ENCODE measurements around the gene YIF1B.
A peak's percentile ranks its signal among the peaks of the same experiment; 100 is the strongest.
"Not testable (repeated sequence)": the region's sequence is repeated elsewhere in the genome, so short reads cannot be mapped to it uniquely, and the experiment has no call there.

The YIF1B gene

GRCh38 chr19:38315657-38316476, at the start of gene YIF1B:
TSS of gene YIF1B (minus strand) at chr19:38315947. CDS start at chr19:38315917, 30 bp downstream.
- peak; percentile 86 to 87 for DNase-seq (ENCODE audit: extremely low read depth in 1 of 2, low read depth in 1 of 2)

- not testable (repeated sequence) for DNase-seq (ENCODE audit: extremely low read depth in 1 of 2, low read depth in 1 of 2)
Measured at GRCh38 chr19:38362946-38363688, 47.4 kb upstream of the YIF1B start.

GRCh38 chr19:38362076-38362945, 46.6 kb upstream of the YIF1B start:
- peak in 1 of 2 donors; percentile 50 for DNase-seq (ENCODE audit: extremely low read depth in 1 of 2, low read depth in 1 of 2)

GRCh38 chr19:38361633-38362075, 45.9 kb upstream of the YIF1B start:
- peak in 1 of 2 donors; percentile 37 for DNase-seq (ENCODE audit: extremely low read depth in 1 of 2, low read depth in 1 of 2)

DNA sequence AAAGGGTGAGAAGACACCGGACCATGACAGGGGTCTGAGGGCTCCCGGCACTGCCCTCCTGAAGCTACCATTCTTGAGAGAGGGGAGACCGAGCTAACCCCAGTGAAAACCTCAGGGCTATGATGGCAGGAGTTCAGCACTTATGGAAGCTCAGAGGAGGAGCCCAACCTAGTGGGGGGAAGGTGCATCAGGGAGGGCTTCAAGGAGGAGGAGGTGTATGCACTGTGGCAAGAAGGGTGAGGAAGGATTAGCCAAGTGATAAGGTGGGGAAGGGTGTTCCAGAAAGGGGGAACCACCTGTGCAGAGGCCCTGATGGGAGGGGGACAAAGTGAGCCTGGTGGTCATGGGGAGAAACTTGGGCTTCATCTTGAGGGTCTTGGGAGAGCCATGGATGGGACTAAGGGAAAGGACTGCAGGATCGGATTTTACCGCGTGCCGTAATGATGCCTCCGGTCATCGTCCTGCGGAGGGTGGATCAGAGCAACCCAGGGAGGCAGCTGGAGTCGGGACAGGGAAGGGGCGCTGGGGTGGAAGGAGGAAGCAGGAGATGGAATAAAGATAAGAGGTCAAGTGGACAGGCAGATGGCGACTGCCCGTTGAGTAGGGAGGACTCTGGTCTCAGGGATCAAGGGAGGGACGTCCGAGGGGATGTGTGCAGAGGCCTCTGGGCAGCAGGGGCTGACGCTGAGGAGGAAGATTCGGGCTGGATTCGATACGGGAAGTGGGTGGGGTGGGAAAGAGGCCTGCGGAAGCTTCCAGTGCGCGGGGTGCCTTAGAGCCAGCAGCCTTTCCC, 45.3 kb upstream of the YIF1B start:
- DNase-seq (ENCODE audit: extremely low read depth in 1 of 2, low read depth in 1 of 2) = no peak

DNA sequence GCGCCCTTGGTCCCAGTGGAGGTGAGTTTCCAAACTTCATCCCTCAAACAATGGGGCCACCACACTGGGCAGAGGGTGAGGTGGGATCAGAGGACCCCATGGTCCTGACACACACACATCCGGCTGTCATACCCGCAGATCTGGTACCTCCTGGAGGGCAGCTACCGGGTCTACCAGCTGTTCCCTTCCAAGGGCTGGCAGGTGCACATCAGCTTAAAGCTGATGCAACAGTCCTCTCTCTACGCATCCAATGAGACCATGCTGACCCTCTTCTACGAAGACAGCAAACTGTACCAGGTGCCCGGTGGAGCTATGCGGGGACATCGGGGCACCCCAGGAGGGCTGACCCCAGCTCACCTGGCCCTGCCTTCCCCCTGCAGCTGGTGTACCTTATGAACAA, 44.6 kb upstream of the YIF1B start:
- no peak for DNase-seq (ENCODE audit: extremely low read depth in 1 of 2, low read depth in 1 of 2)

GRCh38 chr19:38359242-38360021, 43.7 kb upstream of the YIF1B start:
- DNase-seq (ENCODE audit: extremely low read depth in 1 of 2, low read depth in 1 of 2) = no peak

DNA sequence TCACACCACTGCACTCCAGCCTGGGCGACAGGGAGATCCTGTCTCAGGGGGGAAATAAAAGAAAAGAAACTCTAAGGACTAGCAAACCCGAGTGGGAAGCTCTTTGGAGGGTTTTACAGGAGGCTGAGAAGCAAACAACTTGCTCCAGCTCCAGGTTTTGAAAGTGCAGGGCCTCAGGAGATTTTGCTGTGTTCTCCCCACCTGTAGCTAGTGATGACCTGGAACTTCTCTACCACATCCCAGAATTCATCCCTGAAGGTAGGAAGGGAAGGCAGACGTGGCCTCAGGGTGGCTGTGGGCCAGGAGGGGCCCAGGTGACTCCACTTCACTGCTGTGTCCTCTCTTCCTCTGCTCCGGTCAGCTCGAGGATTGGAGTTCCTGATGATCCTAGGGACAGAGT, 42.3 kb upstream of the YIF1B start:
- DNase-seq (ENCODE audit: extremely low read depth in 1 of 2, low read depth in 1 of 2) = no peak

DNA sequence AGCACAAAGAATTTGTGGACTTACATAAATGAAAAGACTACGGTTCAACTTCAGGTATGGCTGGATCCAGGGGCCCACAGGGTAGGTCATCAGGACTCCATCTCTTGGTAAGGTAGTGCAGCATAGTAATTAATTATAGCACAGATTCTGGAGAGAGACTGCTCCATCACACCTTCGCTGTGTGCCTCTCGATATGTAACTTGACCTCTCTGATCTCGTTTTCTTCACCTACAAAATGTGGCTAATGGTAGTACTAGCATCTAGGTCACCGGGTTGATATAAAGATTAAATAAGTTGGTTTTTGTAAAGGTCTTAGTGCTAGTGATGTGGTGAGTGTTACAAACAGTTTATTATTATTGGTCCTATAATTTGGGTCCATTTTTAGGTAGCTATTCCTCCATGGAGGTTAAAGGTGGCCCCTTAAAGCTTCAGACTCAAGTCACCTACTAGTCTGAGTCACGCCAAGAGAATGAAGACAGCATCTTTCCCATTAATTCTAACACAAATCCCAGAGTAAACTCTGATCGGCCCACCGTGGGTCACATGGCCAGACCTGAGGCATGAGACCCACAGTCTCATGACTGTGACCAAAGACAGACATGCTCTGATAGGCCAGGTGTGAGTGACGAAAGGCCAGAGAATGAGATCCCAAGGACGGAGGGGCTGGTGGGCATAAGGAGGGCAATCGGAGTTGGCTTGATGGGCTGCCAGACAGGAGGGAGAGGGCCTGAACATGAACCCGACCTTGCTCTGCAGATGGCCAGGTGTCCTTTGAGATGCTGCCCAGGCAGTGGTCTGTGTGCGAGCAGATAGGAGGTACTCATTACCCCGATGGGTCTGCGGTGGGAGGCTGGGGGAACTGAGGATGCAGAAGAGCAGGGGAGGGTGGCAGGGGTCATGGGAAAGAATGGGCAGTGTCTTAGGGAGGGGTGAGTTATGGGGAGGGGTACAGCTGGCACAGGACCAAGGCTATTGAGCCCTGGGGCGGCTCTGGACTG, 40.3 kb upstream of the YIF1B start:
- DNase-seq (ENCODE audit: extremely low read depth in 1 of 2, low read depth in 1 of 2) = no peak

DNA sequence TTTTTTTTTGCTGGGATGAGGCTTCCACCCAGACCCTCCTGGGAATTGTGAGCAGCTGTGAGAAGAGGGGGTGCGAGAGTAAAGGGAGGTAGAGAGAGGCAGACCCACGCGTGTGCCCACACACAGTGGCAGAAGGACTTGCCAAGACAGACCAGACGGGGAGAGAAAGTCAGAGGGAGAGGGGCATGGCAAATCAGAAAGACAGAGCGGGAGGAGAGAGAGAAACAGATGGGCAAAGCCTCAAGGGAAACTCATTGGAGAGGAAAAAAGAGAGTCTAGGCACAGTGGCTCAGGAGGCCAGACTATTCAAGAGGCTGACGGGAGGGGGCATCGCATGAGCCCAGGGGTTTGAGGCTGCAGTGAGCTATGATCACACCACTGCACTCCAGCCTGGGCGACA, 36.9 kb upstream of the YIF1B start:
- DNase-seq (ENCODE audit: extremely low read depth in 1 of 2, low read depth in 1 of 2) = no peak

- DNase-seq (ENCODE audit: extremely low read depth in 1 of 2, low read depth in 1 of 2) = no peak
Measured at GRCh38 chr19:38351865-38352395, 36.2 kb upstream of the YIF1B start.

- no peak for DNase-seq (ENCODE audit: extremely low read depth in 1 of 2, low read depth in 1 of 2)
Measured at GRCh38 chr19:38350883-38351282, 35.1 kb upstream of the YIF1B start.

DNA sequence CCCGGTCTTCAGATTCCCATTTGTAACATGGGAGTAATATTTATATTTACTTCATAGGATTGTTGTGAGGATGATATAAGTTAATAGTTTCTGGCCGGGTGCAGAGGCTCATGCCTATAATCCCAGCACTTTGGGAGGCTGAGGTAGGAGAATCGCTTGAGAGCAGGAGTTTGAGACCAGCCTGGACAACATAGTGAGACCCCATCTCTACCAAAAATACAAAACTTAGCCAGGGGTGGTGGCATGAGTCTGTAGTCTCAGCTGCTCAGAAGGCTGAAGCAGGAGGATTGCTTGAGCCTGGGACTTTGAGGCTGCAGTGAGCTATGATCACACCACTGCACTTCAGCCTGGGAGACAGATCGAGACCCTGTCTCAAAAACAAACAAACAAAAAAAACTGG, 31.1 kb upstream of the YIF1B start:
- no peak for DNase-seq (ENCODE audit: extremely low read depth in 1 of 2, low read depth in 1 of 2)

DNA sequence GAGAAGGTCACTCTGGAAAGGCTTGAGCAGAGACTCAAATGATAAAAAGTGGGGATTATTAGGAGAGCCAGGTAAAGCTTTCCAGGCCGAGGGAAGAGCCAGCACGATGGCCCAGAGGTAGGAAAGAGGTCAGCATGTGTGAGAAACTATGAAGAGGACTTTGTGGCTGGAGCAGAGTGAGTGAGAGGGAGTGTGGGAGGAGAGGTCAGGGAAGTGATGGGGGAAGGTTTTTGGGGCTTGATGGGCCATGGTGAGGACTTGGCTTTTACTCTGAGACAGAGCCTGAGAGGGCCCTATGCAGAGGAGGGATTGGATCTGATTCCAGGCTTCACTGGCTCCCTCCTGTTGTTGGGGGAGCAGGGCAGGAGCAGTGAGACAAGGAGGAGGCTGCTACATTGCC, 25.2 kb upstream of the YIF1B start:
- DNase-seq (ENCODE audit: extremely low read depth in 1 of 2, low read depth in 1 of 2) = no peak

GRCh38 chr19:38339011-38339410, 23.3 kb upstream of the YIF1B start:
- DNase-seq (ENCODE audit: extremely low read depth in 1 of 2, low read depth in 1 of 2) = not testable (repeated sequence)

DNA sequence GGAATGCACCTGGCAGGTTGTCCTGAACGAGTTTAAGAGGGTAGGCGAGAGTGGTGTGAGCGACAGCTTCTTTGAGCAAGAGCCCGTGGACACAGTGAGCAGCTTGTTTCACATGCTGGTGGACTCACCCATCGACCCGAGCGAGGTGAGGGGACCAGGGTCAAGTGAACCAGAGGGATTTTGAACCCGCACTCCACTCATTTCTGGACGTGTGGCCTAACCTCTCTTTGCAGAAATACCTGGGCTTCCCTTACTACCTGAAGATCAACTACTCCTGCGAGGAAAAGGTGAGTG, 21.6 kb upstream of the YIF1B start:
- DNase-seq (ENCODE audit: extremely low read depth in 1 of 2, low read depth in 1 of 2) = no peak

DNA sequence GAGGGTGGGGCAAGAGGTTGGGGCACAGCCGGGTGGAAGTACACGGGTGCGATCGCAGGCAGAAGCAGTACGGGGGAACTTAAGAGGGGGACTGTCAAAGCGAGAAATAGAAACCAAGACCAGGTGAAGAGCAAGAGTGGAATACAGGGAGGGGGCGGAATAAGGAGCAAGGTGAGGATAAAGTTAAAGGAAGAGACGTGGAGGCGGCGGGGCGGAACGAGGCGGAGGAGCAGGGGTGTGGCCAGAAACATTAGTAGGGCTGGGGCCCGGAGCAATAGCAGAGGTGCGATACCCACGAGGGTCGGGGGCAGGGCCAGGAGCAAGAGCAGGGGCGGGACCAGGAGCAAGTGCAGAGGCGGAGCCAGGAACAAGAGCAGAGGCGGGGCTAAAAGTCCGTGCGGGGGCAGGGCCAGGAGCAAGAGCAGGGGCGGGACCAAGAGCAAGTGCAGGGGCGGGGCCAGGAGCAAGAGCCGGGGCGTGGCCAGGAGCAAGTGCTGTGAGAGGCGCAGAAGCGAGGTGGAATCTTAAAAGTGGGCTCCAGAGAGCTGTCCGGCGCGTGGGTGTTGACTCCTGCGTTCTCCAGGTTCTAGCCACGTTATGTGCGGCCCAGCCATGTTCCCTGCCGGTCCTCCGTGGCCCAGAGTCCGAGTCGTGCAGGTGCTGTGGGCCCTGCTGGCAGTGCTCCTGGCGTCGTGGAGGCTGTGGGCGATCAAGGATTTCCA, 21.1 kb upstream of the YIF1B start:
- peak; percentile 88 to 89 for DNase-seq (ENCODE audit: extremely low read depth in 1 of 2, low read depth in 1 of 2)

All from activated CD8-positive, alpha-beta memory T cell treated with anti-CD3 and anti-CD28 coated beads for 1 hour (primary cell).